Lung (tissue), 12 donors: ENCODE results near the gene SPEF2. TPM values are rescaled to one million over a fixed set of nuclear protein-coding genes. Genes with fewer than 3 reads are reported as not detected.
A peak's percentile ranks its signal among the peaks of the same experiment; 100 is the strongest.
"Not testable (repeated sequence)": the region's sequence is repeated elsewhere in the genome, so short reads cannot be mapped to it uniquely, and the experiment has no call there.

Experiments used
- ATAC-seq: fragments of 200-7000 bp; cut with Tn5 transposase; one replicate; pipeline ENCODE4 v1.9.1; 2020; ENCODE audit warnings: moderate number of reproducible peaks; ENCODE audit not compliant: insufficient read depth, low FRiP score
- DNase-seq, 3 donors: peaks; one replicate each; pipeline ENCODE4 v3.0.0-alpha.2; 2013 to 2017
- H3K27ac ChIP-seq, 2 donors: one replicate each; pipeline ENCODE4 v1.5.1; 2013; ENCODE audit warnings: mild to moderate bottlenecking in 2 of 2, moderate library complexity in 2 of 2, control low read depth in 1 of 2, inconsistent platforms in 1 of 2, low read depth in 1 of 2, low read length in 1 of 2
- H3K27me3 ChIP-seq, 3 donors: one replicate each; pipeline ENCODE4 v1.5.1; 2013; ENCODE audit warnings: low read length in 2 of 3; ENCODE audit not compliant: control insufficient read depth in 3 of 3, insufficient read depth in 3 of 3
- H3K36me3 ChIP-seq, 4 donors: one replicate each; pipeline ENCODE4 v1.5.1; 2013; ENCODE audit warnings: low read length in 4 of 4, mild to moderate bottlenecking in 1 of 4, moderate library complexity in 1 of 4; ENCODE audit not compliant: control insufficient read depth in 4 of 4, insufficient read depth in 4 of 4
- H3K4me1 ChIP-seq, 5 donors: one replicate each; pipeline ENCODE4 v1.5.1; 2013; ENCODE audit warnings: low read length in 5 of 5, mild to moderate bottlenecking in 2 of 5, moderate library complexity in 1 of 5; ENCODE audit not compliant: control insufficient read depth in 5 of 5, insufficient read depth in 5 of 5
- H3K4me3 ChIP-seq: one replicate; pipeline ENCODE4 v1.5.1; 2013; ENCODE audit warnings: mild to moderate bottlenecking, control low read depth, moderate library complexity
- H3K9ac ChIP-seq, 2 donors: one replicate each; pipeline ENCODE4 v1.5.1; 2013; ENCODE audit warnings: low read length in 2 of 2, control low read depth in 1 of 2; ENCODE audit not compliant: insufficient read depth in 1 of 2
- H3K9me3 ChIP-seq, 4 donors: one replicate each; pipeline ENCODE4 v1.5.1; 2013; ENCODE audit warnings: low read length in 3 of 4, mild to moderate bottlenecking in 1 of 4, moderate library complexity in 1 of 4; ENCODE audit not compliant: control insufficient read depth in 4 of 4, insufficient read depth in 3 of 4
- WGBS, 2 donors: extraction: QIAGEN DNeasy Blood & Tissue Kit; methylation state at CpG; one replicate each; pipeline ENCODE4 v1.1.7; 2013; 5-methylcytosine and 5-hydroxymethylcytosine counted together
- polyA plus RNA-seq, 2 donors: library from polyadenylated mRNA; stranded (reverse); fragments of 200-250 nt; gene quantifications; one replicate each; pipeline ENCODE4 v1.2.1, GENCODE V29; 2013
- total RNA-seq, 2 donors: library from RNA; depleted of rRNA in 1 of 2; stranded (reverse); fragments of >200 nt in 1 of 2; gene quantifications; one replicate each; pipeline ENCODE4 v1.2.1, GENCODE V29; 2014 to 2021
- TF ChIP-seq, protein P1 (sequence below): IDR thresholded peaks from 2 replicates; pipeline ENCODE4 v1.5.1; 2012; ENCODE audit warnings: mild to moderate bottlenecking; ENCODE audit errors: control extremely low read depth, extremely low read depth
- donor health status: control.
- donor health status: control.
- donor health status: Bipolar disorder and iron deficiency.
- donor health status: healthy.
- donor health status: DM: yes; HTN: yes; CAD: no.

SPEF2 gene
- total and polyA plus RNA-seq, 4 donors, result 2.7 to 73.9 (median 11.3) TPM

GRCh38 chr5:35671541-35672295 is 54.1 kb downstream of the SPEF2 start:
- no peaks in the 10 kb centered on the region for H3K36me3 ChIP-seq
- no peak for DNase-seq
- no peak overlapping the region for H3K4me3 ChIP-seq
- ATAC-seq, result no peak
- peaks cover 0 to 1% (median 0%) of the 10 kb centered on the region in 5 donors for H3K4me1 ChIP-seq
- TF ChIP-seq, protein P1, sequence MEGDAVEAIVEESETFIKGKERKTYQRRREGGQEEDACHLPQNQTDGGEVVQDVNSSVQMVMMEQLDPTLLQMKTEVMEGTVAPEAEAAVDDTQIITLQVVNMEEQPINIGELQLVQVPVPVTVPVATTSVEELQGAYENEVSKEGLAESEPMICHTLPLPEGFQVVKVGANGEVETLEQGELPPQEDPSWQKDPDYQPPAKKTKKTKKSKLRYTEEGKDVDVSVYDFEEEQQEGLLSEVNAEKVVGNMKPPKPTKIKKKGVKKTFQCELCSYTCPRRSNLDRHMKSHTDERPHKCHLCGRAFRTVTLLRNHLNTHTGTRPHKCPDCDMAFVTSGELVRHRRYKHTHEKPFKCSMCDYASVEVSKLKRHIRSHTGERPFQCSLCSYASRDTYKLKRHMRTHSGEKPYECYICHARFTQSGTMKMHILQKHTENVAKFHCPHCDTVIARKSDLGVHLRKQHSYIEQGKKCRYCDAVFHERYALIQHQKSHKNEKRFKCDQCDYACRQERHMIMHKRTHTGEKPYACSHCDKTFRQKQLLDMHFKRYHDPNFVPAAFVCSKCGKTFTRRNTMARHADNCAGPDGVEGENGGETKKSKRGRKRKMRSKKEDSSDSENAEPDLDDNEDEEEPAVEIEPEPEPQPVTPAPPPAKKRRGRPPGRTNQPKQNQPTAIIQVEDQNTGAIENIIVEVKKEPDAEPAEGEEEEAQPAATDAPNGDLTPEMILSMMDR, result no peak
- no peaks in the 10 kb centered on the region for H3K27me3 ChIP-seq
- H3K9me3 ChIP-seq, result no peaks in the 10 kb centered on the region
- no peak overlapping the region for H3K27ac ChIP-seq
- WGBS, 2 donors, result 56 to 57% methylated on average over 5 of the region's 5 CpGs
- no peak overlapping the region for H3K9ac ChIP-seq

- not testable (repeated sequence) for H3K27ac ChIP-seq, H3K27me3 ChIP-seq, H3K4me1 ChIP-seq, DNase-seq, H3K4me3 ChIP-seq, H3K36me3 ChIP-seq, H3K9ac ChIP-seq, ATAC-seq, H3K9me3 ChIP-seq
- 75 to 83% methylated on average over 1 of the region's 1 CpG for WGBS, 2 donors
These were observed 54.6 kb downstream of the SPEF2 start for GRCh38 chr5:35672296-35672655.

DNA sequence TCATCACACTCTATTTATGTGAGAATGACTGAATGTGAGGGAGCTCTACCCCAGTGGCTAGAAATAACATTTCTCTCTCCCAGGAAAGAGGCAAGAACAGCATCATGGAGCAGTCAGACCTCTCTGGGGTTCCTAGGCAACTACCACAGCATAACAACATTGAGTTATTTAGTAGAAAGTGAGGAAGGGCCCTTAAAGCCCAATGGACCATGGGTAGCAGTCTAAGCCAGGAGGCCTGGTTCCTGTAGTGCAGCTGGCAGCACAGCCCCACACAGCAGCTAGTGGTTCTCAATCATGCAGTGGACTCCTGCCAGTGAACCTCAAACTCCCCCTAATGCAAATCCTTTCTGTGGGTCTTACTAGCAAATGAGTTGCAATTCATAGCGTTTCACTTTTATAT is 55.3 kb downstream of the SPEF2 start:
- WGBS, 2 donors, result 47 to 68% methylated on average over 1 of the region's 1 CpG
- peaks cover 0 to 1% (median 0%) of the 10 kb centered on the region in 5 donors for H3K4me1 ChIP-seq
- no peak overlapping the region for H3K9ac ChIP-seq
- TF ChIP-seq, protein P1, result no peak
- ATAC-seq (no peak), DNase-seq (peak in 2 of 3 donors; percentile 28 to 35)
- peak overlapping the region in 1 of 2 donors; percentile 22 for H3K27ac ChIP-seq
- no peaks in the 10 kb centered on the region for H3K9me3 ChIP-seq
- H3K27me3 ChIP-seq, result no peaks in the 10 kb centered on the region
- H3K36me3 ChIP-seq, result no peaks in the 10 kb centered on the region
- no peak overlapping the region for H3K4me3 ChIP-seq

DNA sequence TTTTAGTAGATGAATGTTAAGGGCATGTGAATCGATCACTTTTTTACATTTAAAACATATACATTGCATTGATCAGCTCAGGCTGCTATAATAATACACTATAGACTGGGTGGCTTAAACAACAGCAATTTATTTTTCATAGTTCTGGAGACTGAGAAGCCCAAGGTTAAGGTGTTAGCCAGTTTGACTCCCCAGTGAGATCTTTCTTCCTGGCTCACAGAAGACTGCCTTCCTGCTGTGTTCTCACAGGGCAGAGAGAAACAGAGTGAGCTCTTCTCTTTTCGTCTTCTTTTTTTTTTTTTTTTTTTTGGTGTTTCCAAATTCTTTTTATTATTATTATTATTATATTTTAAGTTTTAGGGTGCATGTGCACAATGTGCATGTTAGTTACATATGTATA is 56.4 kb downstream of the SPEF2 start:
- no peaks in the 10 kb centered on the region for H3K36me3 ChIP-seq
- DNase-seq, result no peak
- no peak overlapping the region for H3K9ac ChIP-seq
- WGBS, 2 donors, result 85 to 90% methylated on average over 2 of the region's 2 CpGs
- no peak overlapping the region for H3K27ac ChIP-seq
- no peaks in the 10 kb centered on the region for H3K9me3 ChIP-seq
- TF ChIP-seq, protein P1, result no peak
- H3K4me3 ChIP-seq, result no peak overlapping the region
- ATAC-seq, result no peak
- H3K27me3 ChIP-seq, result no peaks in the 10 kb centered on the region
- peaks cover 0 to 2% (median 0%) of the 10 kb centered on the region in 5 donors for H3K4me1 ChIP-seq
